Erythroblast (primary cell): ENCODE measurements around the gene RNF113B.

Experiments
- GATA1 ChIP-seq: IDR thresholded peaks from 2 replicates; pipeline ENCODE4 v1.6.1; 2011; ENCODE audit warnings: low read depth, mild to moderate bottlenecking, control low read depth, low read length, moderate library complexity
- POLR2A ChIP-seq: IDR thresholded peaks from 2 replicates; pipeline ENCODE4 v1.6.1; 2011; ENCODE audit warnings: mild to moderate bottlenecking, low read length

DNA sequence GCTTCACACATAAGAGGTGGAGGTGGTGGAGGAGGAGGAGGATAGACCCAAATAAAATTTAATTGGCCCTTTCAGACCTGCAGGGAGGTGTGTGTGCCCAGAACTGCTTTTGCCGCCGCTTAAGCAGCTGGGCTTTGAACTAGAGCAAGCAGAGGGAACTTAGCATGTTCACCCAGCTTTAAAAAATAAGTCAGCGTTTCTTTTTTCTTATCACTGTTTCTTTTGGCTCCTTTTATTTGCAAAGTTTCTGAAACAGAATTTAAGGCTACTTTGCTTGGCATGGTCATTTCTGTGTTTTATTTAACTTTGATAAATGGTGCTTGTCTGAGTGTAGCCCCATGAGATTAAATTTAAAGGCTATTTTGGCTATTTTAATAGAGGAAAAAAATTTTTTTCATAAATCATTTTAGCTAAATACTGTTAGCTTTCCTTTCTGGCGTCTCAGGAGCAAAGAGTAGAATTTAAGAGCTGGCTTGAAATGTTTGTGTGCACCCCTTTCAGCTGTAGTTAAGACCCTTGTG, 43.3 kb upstream of the RNF113B start:
- no peak for TF ChIP-seq POLR2A
- TF ChIP-seq GATA1, result no peak
